CD4-positive, alpha-beta memory T cell (primary cell): ENCODE measurements around the gene TPM3. TPM values are rescaled to one million over a fixed set of nuclear protein-coding genes. Genes with fewer than 3 reads are reported as not detected.
A peak's percentile ranks its signal among the peaks of the same experiment; 100 is the strongest.

Experiments used
- CTCF ChIA-PET: fragments of 350-600 bp; sonication (Branson Sonifier 250); formaldehyde crosslinking; loops from one replicate; lab custom pipeline; 2021; ENCODE audit warnings: inconsistent platforms; ENCODE audit not compliant: partially characterized antibody; lab: Charles Lee
- POLR2A ChIA-PET: fragments of 350-600 bp; sonication (Branson Sonifier 250); formaldehyde crosslinking; loops from one replicate; lab custom pipeline; 2021; ENCODE audit not compliant: partially characterized antibody; lab: Charles Lee
- DNase-seq, 5 donors: peaks; one replicate each; pipeline versions ENCODE4 v3.0.0 to v3.0.0-alpha.2; 2020 to 2022; ENCODE audit warnings: mixed read lengths in 1 of 5
- H3K27ac ChIP-seq: one replicate; pipeline ENCODE4 v1.7.0; 2013; ENCODE audit warnings: low read depth, low read length
- H3K27me3 ChIP-seq: 2 replicates; pipeline ENCODE4 v1.7.0; 2013; ENCODE audit warnings: mild to moderate bottlenecking, low read length, moderate library complexity; ENCODE audit not compliant: insufficient read depth
- H3K36me3 ChIP-seq: 2 replicates; pipeline ENCODE4 v1.7.0; 2013; ENCODE audit warnings: mild to moderate bottlenecking, low read length, moderate library complexity; ENCODE audit not compliant: insufficient read depth
- H3K4me1 ChIP-seq: 2 replicates; pipeline ENCODE4 v1.7.0; 2013; ENCODE audit warnings: mild to moderate bottlenecking, low read length, moderate library complexity; ENCODE audit not compliant: insufficient read depth
- H3K4me3 ChIP-seq, 2 donors: one replicate each; pipeline ENCODE4 v1.7.0; 2013; ENCODE audit warnings: low read length in 2 of 2, mild to moderate bottlenecking in 1 of 2
- H3K9me3 ChIP-seq, 2 donors: one replicate each; pipeline ENCODE4 v1.7.0; 2013; ENCODE audit warnings: low read length in 2 of 2, control low read depth in 1 of 2; ENCODE audit not compliant: control insufficient read depth in 1 of 2
- H3K27ac Mint-ChIP-seq, 7 donors: one replicate each; pipeline ENCODE4 v1.8.0; 2020 to 2021; ENCODE audit warnings: mixed read lengths in 7 of 7, mild to moderate bottlenecking in 6 of 7, inconsistent platforms in 3 of 7, moderate library complexity in 3 of 7
- H3K27me3 Mint-ChIP-seq, 2 donors: one replicate each; pipeline ENCODE4 v1.8.0; 2020 to 2021; ENCODE audit warnings: mixed read lengths in 2 of 2
- H3K36me3 Mint-ChIP-seq, 2 donors: one replicate each; pipeline ENCODE4 v1.8.0; 2020 to 2021; ENCODE audit warnings: mixed read lengths in 2 of 2, inconsistent platforms in 1 of 2, mild to moderate bottlenecking in 1 of 2
- H3K4me1 Mint-ChIP-seq, 4 donors: one replicate each; pipeline ENCODE4 v1.8.0; 2020 to 2021; ENCODE audit warnings: mixed read lengths in 4 of 4, mild to moderate bottlenecking in 1 of 4
- H3K4me3 Mint-ChIP-seq, 8 donors: one replicate each; pipeline ENCODE4 v1.8.0; 2020 to 2021; ENCODE audit warnings: mixed read lengths in 8 of 8, mild to moderate bottlenecking in 7 of 8, moderate library complexity in 6 of 8, inconsistent platforms in 3 of 8
- H3K9me3 Mint-ChIP-seq, 8 donors: one replicate each; pipeline ENCODE4 v1.8.0; 2020 to 2021; ENCODE audit warnings: mixed read lengths in 8 of 8, mild to moderate bottlenecking in 5 of 8, inconsistent platforms in 3 of 8, moderate library complexity in 1 of 8
- intact Hi-C: fragments of 100-400 bp; cut with micrococcal nuclease; formaldehyde crosslinking; loops from one replicate; pipeline ENCODE4 v1.15.1; 2023
- polyA plus RNA-seq, 2 donors: library from polyadenylated mRNA; unstranded; fragments of 300-500 nt; fragmentation: Illumina TruSeq; gene quantifications; one replicate each; pipeline ENCODE4 v1.2.3, GENCODE V29; 2021
- total RNA-seq, 2 experiments: library from RNA; stranded (reverse); gene quantifications; one replicate each; pipeline ENCODE4 v1.2.3, GENCODE V29; 2021

The TPM3 gene
- total and polyA plus RNA-seq, 4 experiments from 2014 or later, result 311 to 1,209 (median 586) TPM

DNA sequence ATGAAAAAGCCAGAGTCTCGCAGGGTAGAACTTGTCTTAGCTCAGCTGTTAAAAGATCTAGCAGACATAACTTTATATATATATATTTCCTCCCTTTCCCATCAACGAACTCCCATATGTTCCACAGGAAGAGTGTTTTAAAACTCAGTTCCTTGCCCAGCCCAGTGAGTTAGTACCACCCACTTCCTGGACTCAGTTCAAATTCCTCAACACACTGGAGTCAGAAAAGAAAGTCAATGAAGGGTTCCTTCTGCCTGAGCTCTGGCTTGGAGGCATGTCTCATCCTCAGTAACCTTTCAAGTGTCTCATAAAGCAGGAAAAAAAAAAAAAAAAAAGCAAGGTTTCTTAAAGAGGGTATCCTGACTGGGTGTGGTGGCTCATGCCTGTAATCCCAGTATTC, 15.6 kb downstream of the TPM3 start:
- Mint-ChIP-seq H3K27me3 (no peaks in the 10 kb centered on the region), H3K4me1 (peaks cover 55 to 76% (median 66%) of the 10 kb centered on the region in 4 donors), H3K36me3 (peaks cover 46 to 69% of the 10 kb centered on the region in 2 donors), H3K27ac (peak overlapping the region; percentile 32 to 98 (median 65)), H3K4me3 (peak overlapping the region in 6 of 8 donors; percentile 33 to 68 (median 53)), H3K9me3 (no peaks in the 10 kb centered on the region)
- intact Hi-C loops, result no loop called here
- Histone ChIP-seq H3K36me3 (peaks cover 44% of the 10 kb centered on the region), H3K9me3 (no peaks in the 10 kb centered on the region), H3K4me1 (peaks cover 64% of the 10 kb centered on the region), H3K27ac (peak overlapping the region; percentile 23), H3K4me3 (no peak overlapping the region), H3K27me3 (no peaks in the 10 kb centered on the region)
- POLR2A ChIA-PET, result interaction anchor here (5.0 kb wide), 1 partner anchor 18 kb away, joined by 37 read pairs; no protein-coding TSS in a partner anchor
- no peak for DNase-seq
- CTCF ChIA-PET, result interaction anchor here (0.7 kb wide), 1 partner anchor 23 kb away, joined by 3 read pairs; no protein-coding TSS in a partner anchor

DNA sequence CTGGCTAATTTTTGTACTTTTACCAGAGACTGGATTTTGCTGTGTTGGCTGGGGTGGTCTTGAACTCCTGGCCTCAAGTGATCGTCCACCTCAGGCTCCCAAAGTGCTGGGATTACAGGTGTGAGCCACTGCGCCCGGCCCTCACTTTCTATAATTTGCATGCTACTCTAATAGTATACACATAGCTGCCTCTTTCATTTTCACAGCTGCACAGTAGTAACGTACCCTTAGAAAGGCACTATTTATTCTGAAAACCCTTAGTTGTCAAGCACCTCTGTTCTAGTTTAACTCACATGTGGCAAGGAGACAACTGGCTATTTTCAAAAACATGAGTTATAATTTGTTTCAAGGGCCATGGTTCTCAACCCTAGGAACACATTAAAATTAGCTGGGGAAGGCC, 17.2 kb downstream of the TPM3 start:
- ChIA-PET CTCF (interaction anchor here (0.6 to 0.8 kb wide), 2 partner anchors 25 to 68 kb away, joined by 3 read pairs; no protein-coding TSS in a partner anchor), POLR2A (interaction anchor here (5.0 kb wide), 1 partner anchor 16 kb away, joined by 37 read pairs; no protein-coding TSS in a partner anchor)
- H3K9me3 Mint-ChIP-seq, result no peaks in the 10 kb centered on the region
- H3K27ac ChIP-seq, result no peak overlapping the region
- intact Hi-C loops, result no loop called here
- H3K36me3 ChIP-seq, result peaks cover 55% of the 10 kb centered on the region
- no peak for DNase-seq
- no peaks in the 10 kb centered on the region for H3K9me3 ChIP-seq
- peaks cover 42 to 71% (median 59%) of the 10 kb centered on the region in 4 donors for H3K4me1 Mint-ChIP-seq
- peaks cover 56 to 76% of the 10 kb centered on the region in 2 donors for H3K36me3 Mint-ChIP-seq
- no peak overlapping the region for H3K4me3 ChIP-seq
- no peaks in the 10 kb centered on the region for H3K27me3 ChIP-seq
- H3K27me3 Mint-ChIP-seq, result no peaks in the 10 kb centered on the region
- no peak overlapping the region for H3K27ac Mint-ChIP-seq
- H3K4me1 ChIP-seq, result peaks cover 55% of the 10 kb centered on the region
- peak overlapping the region in 2 of 8 donors; percentile 22 to 41 for H3K4me3 Mint-ChIP-seq

DNA sequence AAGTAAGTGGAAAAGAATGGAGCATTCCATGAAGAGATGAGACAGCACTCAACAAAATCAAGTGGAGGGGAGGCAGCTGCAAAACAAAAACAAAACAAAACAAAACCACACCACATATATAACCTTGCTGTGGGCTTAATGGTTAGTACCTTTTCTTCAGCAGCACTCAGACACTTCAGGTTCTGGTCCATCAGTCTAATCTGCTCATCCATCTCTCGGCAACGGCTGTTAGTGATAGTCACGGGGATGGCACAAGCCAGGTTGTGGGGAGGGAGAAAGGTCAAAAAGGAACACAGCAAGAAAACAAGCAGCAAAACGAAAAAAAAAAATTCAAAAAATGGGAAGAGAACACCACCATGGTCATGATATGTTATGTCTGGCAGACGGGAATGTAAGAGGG, 20.0 kb downstream of the TPM3 start:
- H3K9me3 ChIP-seq, result no peaks in the 10 kb centered on the region
- DNase-seq, result no peak
- Mint-ChIP-seq H3K9me3 (no peaks in the 10 kb centered on the region), H3K4me3 (peak overlapping the region in 1 of 8 donors; percentile 18), H3K36me3 (peaks cover 69 to 81% of the 10 kb centered on the region in 2 donors), H3K27me3 (no peaks in the 10 kb centered on the region), H3K4me1 (peaks cover 18 to 55% (median 38%) of the 10 kb centered on the region in 4 donors), H3K27ac (peak overlapping the region; percentile 1 to 84 (median 77))
- H3K4me3 ChIP-seq, result no peak overlapping the region
- ChIA-PET POLR2A (interaction anchor here (0.9 to 1.7 kb wide), 2 partner anchors 10 to 14 kb away, joined by 3 to 6 read pairs; no protein-coding TSS in a partner anchor), CTCF (no interaction called here)
- peak overlapping the region; percentile 21 for H3K27ac ChIP-seq
- no peaks in the 10 kb centered on the region for H3K27me3 ChIP-seq
- intact Hi-C loops, result no loop called here
- H3K4me1 ChIP-seq, result peaks cover 27% of the 10 kb centered on the region
- H3K36me3 ChIP-seq, result peaks cover 73% of the 10 kb centered on the region

DNA sequence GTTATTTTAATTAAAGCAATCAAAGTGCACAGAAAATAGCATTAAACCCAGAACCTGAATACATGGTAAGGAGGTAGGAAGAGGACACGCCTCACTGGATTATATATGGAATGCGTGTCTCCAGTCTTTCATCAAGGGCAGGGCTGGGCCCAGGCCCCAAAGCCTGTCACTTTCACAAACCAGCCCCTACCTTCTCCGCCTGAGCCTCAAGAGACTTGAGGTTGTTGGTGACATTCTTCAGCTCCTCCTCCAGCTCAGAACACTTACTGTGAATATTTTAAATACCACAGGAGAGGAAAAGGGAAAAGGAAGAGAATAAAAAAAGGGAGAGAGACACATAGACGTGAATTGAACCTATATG, 20.7 kb downstream of the TPM3 start:
- no peak overlapping the region for H3K4me3 Mint-ChIP-seq
- Histone ChIP-seq H3K4me3 (no peak overlapping the region), H3K4me1 (peaks cover 21% of the 10 kb centered on the region), H3K27ac (peak overlapping the region; percentile 23), H3K27me3 (no peaks in the 10 kb centered on the region), H3K36me3 (peaks cover 79% of the 10 kb centered on the region), H3K9me3 (no peaks in the 10 kb centered on the region)
- ChIA-PET POLR2A (interaction anchor here (0.9 to 1.7 kb wide), 3 partner anchors 11 to 13 kb away, joined by 3 to 6 read pairs (median 3); no protein-coding TSS in a partner anchor), CTCF (no interaction called here)
- H3K36me3 Mint-ChIP-seq, result peaks cover 67 to 84% of the 10 kb centered on the region in 2 donors
- no peaks in the 10 kb centered on the region for H3K27me3 Mint-ChIP-seq
- H3K4me1 Mint-ChIP-seq, result peaks cover 15 to 51% (median 33%) of the 10 kb centered on the region in 4 donors
- no peak for DNase-seq
- peak overlapping the region; percentile 22 to 77 (median 61) for H3K27ac Mint-ChIP-seq
- intact Hi-C loops, result no loop called here
- H3K9me3 Mint-ChIP-seq, result no peaks in the 10 kb centered on the region

DNA sequence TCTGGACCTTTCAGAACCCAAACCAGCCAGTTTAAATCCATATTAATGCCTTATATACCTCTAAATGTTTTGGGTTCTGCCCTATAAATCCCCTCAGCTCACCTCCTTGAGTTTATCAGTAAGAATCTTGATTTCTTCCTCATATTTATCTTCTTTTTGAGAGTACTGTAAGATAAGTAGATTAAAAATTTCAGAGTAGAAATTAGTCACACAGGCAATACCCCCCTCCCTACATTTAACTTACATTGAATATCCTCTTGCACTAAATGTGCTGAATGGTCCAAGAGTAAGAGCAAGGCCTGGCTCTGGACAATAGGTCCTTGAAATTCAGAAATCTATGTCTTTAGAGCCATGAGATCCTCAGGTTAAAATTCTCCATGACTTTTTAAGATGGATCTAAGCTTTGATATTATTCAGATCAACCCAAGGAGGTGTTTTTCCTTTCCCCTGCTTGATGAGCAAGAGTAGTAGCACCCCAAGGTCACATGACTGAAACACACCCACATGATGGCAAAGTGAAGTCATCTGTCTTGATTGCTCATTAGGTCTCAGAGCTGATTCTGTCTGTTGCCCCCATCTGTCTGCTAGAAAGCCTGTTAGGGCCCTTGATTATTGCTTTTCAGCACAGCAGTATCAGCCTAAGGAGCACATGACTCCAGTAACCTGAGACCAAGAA, 21.2 kb downstream of the TPM3 start:
- Histone ChIP-seq H3K27ac (peak overlapping the region; percentile 23), H3K36me3 (peaks cover 76% of the 10 kb centered on the region), H3K4me3 (no peak overlapping the region), H3K9me3 (no peaks in the 10 kb centered on the region), H3K27me3 (no peaks in the 10 kb centered on the region), H3K4me1 (peaks cover 15% of the 10 kb centered on the region)
- no peak for DNase-seq
- ChIA-PET POLR2A (interaction anchor here (0.9 to 2.0 kb wide), 5 partner anchors 8 to 13 kb away, joined by 3 to 7 read pairs (median 3); no protein-coding TSS in a partner anchor), CTCF (no interaction called here)
- H3K9me3 Mint-ChIP-seq, result no peaks in the 10 kb centered on the region
- intact Hi-C loops, result no loop called here
- peaks cover 14 to 46% (median 29%) of the 10 kb centered on the region in 4 donors for H3K4me1 Mint-ChIP-seq
- H3K27me3 Mint-ChIP-seq, result no peaks in the 10 kb centered on the region
- no peak overlapping the region for H3K4me3 Mint-ChIP-seq
- peaks cover 69 to 84% of the 10 kb centered on the region in 2 donors for H3K36me3 Mint-ChIP-seq
- H3K27ac Mint-ChIP-seq, result peak overlapping the region in 5 of 7 donors; percentile 28 to 88 (median 61)

DNA sequence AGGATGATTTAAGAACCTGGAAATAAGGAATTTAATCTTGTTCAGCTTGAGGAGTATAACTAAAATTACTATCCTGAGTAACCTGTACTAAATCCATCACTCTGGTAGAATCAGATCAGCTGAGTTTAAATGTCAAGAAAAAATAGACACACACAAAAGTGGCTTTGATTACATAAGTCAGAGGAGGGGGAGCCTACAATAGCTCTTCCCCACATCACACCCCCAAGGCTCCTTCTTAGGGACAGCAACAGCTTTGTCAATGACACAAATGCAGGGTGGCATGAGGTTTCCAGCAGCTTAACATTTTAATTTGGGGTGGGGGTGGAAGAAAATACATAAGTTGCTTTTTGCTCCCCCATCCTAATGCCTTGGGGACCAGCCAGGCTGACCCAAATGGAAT, 24.4 kb downstream of the TPM3 start:
- peak overlapping the region in 6 of 7 donors; percentile 26 to 87 (median 63) for H3K27ac Mint-ChIP-seq
- H3K9me3 ChIP-seq, result no peaks in the 10 kb centered on the region
- ChIA-PET POLR2A (interaction anchor here (1.9 kb wide), 1 partner anchor 9 kb away, joined by 5 read pairs; no protein-coding TSS in a partner anchor), CTCF (no interaction called here)
- peaks cover 79 to 93% of the 10 kb centered on the region in 2 donors for H3K36me3 Mint-ChIP-seq
- no peak overlapping the region for H3K27ac ChIP-seq
- no peaks in the 10 kb centered on the region for H3K9me3 Mint-ChIP-seq
- no peak for DNase-seq
- H3K27me3 ChIP-seq, result no peaks in the 10 kb centered on the region
- intact Hi-C loops, result no loop called here
- H3K36me3 ChIP-seq, result peaks cover 82% of the 10 kb centered on the region
- no peaks in the 10 kb centered on the region for H3K27me3 Mint-ChIP-seq
- no peak overlapping the region for H3K4me3 ChIP-seq
- peaks cover 12% of the 10 kb centered on the region for H3K4me1 ChIP-seq
- no peak overlapping the region for H3K4me3 Mint-ChIP-seq
- peaks cover 12 to 38% (median 31%) of the 10 kb centered on the region in 4 donors for H3K4me1 Mint-ChIP-seq

DNA sequence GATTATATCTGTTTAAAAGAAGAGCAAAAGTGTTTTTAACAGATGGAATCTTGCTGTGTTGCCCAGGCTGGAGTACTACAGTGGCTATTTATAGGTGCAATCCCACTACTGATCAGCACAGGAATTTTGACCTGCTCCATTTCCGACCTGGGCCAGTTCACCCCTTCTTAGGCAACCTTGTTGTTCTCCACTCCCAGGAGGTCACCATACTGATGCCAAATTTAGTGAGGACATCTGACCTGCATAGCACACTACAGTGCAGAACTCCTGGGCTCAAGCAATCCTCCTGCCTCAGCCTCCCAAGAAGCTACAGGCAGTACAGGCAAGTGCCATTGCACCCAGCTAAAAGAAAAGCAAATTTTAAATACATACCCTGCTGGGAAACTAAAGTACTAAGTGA, 25.7 kb downstream of the TPM3 start:
- CTCF ChIA-PET, result interaction anchor here (0.7 to 1.0 kb wide), 3 partner anchors 49 to 560 kb away, joined by 3 read pairs; no protein-coding TSS in a partner anchor
- H3K27ac ChIP-seq, result no peak overlapping the region
- POLR2A ChIA-PET, result interaction anchor here (0.6 to 1.9 kb wide), 2 partner anchors 8 to 103 kb away, joined by 4 to 5 read pairs; no protein-coding TSS in a partner anchor
- H3K9me3 Mint-ChIP-seq, result no peaks in the 10 kb centered on the region
- peaks cover 5 to 33% (median 22%) of the 10 kb centered on the region in 4 donors for H3K4me1 Mint-ChIP-seq
- H3K27me3 Mint-ChIP-seq, result no peaks in the 10 kb centered on the region
- H3K27ac Mint-ChIP-seq, result peak overlapping the region in 2 of 7 donors; percentile 22 to 37
- peaks cover 73 to 91% of the 10 kb centered on the region in 2 donors for H3K36me3 Mint-ChIP-seq
- no peaks in the 10 kb centered on the region for H3K27me3 ChIP-seq
- peaks cover 6% of the 10 kb centered on the region for H3K4me1 ChIP-seq
- H3K36me3 ChIP-seq, result peaks cover 82% of the 10 kb centered on the region
- H3K9me3 ChIP-seq, result no peaks in the 10 kb centered on the region
- intact Hi-C loops, result no loop called here
- no peak for DNase-seq
- H3K4me3 ChIP-seq, result no peak overlapping the region
- H3K4me3 Mint-ChIP-seq, result no peak overlapping the region
